NCI-H2227 treated with DMSO at 0.1 percent for 48 hours (cell line): ENCODE data around the gene TTC28.

Source experiments
- DNase-seq: peaks from one replicate; lab custom pipeline; 2025; lab: John Stamatoyannopoulos, UW

The TTC28 gene

DNA sequence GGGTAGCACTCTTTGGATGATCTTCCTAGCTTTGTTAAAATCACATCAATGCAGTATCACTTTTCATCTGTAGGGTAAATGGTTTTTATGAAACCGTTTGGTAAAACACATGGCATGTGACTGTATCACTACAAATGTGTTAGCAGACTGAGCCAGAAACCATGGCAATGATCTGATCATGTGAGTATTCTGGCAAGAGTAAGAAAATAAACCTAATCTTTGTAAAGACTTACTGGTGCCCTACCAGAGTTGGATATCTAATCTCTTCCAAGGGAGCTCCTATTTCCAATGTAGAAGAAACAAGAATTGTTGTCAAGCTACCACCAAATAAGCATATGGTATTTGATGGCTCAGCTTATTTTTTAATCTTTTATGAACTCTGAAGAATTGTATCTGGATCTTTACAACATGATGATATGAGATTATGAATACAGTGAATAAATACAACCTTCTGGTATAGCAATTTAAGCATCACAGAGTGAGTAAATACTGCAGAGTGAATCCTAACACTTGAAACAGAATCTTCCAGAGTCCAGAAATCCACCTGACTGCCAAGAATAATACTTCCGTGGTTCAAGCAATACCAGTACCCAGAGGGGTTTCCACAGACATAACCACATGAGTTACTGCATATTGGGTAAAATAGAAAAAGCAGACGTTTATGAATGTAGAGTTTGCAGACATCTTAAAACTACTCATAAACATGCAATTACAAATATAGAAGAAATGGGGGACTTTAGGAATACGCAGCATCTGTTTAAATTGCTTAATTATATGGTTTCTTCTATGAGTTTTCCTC is 238.8 kb downstream of the TTC28 start:
- peak; percentile 21 for DNase-seq

DNA sequence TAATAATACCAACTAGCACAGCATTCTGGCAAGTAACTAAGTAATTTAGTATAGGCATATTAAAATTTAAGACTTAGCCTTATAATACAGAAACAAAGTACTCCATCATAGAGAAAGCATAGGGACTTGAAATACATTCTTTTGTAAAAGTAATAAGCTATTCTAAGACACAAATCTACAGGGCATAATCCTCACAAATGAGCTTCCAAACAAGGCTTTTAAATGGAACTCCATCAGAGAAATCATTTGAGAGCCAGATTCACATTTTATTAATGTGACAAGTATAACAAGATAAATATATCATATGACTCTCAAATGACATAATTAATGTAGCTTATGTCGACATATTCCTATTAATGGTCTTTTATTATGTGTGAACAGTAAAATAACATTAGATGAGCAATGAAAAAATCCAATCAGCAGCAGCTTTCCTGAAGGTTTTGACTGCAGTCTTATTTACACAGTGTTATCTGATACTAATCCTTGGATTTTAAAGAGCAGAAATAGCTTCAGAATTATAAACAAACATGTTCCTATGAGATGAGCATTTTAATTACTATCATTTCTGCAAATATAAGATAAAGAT is 241.4 kb downstream of the TTC28 start:
- DNase-seq: no peak

- no peak for DNase-seq
Measured at GRCh38 chr22:28435982-28436381, 243.7 kb downstream of the TTC28 start.

DNA sequence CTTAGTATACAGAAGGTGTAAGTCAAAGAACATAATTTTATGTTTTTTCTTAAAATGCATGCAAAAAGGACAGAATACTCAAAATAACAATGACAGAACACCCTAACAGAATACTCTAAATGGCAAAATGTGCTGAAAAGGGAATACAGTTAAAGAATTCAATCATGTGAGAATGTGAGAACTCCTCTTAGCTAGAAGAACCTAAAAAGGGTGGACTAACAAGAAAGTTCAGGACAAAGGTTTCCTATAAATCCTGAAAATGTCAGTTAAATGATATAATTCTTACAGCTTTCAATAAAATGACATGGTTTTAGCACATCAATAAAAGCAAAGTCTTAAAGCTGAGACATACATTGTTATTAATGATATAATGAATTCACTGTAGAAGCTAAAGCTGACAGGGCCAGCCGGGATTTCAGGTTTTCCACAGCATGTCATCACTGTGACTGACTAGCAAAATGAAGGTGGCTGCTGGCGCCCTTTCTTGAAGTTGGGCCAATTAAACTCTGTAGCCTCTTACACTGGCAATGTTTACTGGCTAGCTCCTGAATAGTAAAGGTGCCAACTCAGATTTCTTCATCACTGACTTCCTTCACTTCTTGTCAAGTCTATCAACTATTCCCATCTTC is 244.4 kb downstream of the TTC28 start:
- DNase-seq: no peak

- no peak for DNase-seq
Measured at GRCh38 chr22:28430466-28431025, 249.1 kb downstream of the TTC28 start.

GRCh38 chr22:28429711-28430110 is 249.9 kb downstream of the TTC28 start:
- no peak for DNase-seq

DNA sequence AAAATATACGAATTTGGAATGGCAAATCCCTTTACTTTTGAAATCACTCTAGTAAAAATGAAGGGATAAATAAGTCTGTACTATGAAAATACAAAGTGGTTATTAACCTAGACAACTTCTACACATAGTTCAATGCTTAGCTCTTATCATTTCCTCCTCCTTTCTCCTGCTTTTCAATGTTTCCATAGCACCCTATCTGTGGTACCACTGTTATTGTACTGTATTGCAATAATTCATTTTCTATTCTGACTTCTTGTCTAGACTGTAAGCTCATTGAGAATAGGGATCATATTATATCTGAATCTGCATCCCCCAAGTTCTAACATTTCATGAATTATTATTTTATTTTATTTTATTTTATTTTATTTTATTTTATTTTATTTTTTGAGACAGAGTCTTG is 251.4 kb downstream of the TTC28 start:
- no peak for DNase-seq

GRCh38 chr22:28426346-28427132 is 253.1 kb downstream of the TTC28 start:
- DNase-seq: no peak

DNA sequence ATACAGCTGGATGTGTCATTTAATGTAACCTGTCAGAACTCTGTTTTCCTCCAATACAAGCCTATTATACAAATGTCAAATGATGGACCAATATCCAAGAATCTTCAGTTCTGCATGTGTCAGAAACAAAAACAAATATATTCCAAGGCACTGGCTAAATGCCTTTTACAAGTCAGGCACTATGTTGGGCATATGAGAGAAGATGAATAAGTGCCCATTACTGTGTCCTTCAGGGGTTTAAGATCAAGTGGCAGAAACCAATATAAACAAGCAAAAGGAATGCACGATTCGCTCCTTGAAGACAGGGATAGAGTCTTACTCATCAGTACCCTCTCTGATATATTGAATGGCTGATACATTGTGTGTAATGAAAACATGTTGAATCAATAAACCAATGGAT is 254.4 kb downstream of the TTC28 start:
- no peak for DNase-seq

DNA sequence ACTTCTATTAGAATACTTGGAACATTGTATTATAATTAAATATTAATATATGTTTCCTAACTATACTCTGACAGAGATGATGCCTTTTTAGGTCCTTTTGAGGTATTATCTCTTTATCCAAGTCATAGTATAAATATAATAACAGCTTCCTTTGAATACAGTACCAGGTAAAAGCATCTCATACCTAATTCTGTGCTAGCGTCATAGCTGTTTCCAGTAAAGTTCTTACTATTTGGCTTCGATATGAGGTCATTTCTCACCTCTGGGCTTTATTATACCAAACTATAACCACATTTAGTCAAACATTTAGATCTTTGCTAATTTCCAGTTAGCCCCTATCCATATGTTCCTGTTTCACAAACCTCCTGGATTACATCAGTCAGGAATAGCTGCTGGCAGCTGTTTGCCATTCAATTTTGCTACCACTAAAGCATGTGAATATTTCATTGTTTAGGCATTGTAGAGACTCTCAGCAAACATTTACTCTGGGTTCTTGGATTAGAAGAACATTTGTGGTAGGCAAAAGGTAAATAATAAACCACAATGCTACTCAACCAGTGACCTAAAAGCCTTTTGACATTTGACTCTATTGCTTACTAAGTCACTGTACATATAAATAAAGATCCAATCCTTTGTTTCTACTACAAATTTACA is 255.1 kb downstream of the TTC28 start:
- DNase-seq: no peak

- no peak for DNase-seq
Measured at GRCh38 chr22:28419919-28420318, 259.7 kb downstream of the TTC28 start.

- no peak for DNase-seq
Measured at GRCh38 chr22:28418008-28418407, 261.6 kb downstream of the TTC28 start.

- no peak for DNase-seq
Measured at GRCh38 chr22:28417431-28417830, 262.2 kb downstream of the TTC28 start.

GRCh38 chr22:28414913-28415312 is 264.7 kb downstream of the TTC28 start:
- no peak for DNase-seq

DNA sequence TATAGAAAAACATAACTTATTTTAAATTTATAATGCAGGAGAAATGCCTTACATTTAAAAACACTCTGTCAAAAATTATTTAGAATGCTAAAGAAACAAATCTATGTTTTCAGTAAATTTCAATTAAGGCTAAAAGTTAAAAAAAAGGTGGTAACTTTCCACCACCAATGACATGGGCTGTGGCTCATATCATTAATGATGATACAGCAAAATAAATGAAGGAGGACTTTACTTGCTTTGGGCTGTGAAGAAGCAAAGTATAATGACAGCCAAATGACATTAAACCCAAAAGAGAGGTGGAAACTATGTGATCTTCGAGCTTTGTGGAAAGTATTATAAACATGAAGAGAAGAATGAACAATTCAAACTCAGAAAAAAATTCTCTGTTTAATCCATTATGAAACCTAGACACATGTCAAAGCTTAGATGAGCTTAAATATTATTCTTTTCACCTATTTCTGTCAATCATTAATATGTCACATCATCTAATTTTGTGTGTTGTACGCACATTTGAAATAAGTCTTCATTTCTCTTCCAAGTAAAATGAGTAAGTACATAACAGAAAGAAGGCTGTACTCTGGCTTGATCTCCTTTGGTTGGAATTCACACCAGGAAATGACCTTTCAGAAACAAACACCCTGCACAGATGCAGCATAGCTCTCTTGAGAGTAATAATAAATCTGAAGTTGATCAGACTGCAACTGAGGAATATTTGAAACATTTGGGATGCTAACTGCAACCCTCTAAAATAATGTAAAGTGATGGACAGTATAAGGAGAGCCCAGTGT is 265.8 kb downstream of the TTC28 start:
- no peak for DNase-seq

GRCh38 chr22:28412109-28412508 is 267.5 kb downstream of the TTC28 start:
- DNase-seq: no peak

DNA sequence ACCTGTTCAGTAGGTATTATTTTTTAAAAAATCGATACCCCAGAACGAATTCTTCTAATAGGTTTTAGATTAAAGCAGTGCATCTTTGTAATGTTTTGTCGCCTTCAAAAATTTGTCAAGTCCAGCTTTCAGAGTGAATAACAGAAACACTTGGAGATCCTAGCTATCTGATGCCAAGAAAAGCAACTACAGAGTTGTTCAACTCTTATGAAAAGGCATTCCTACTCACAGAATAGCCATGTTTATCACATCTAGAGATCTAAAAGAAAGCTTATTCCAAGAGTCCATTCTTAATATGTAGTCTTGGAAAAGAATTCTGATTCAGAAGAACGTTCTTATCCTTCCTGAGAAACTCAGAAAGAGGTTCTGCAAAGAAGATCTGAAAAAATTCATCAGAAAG is 268.5 kb downstream of the TTC28 start:
- no peak for DNase-seq

GRCh38 chr22:28410050-28410816 is 269.4 kb downstream of the TTC28 start:
- no peak for DNase-seq

- no peak for DNase-seq
Measured at GRCh38 chr22:28408709-28409108, 270.9 kb downstream of the TTC28 start.

GRCh38 chr22:28407645-28408044 is 272.0 kb downstream of the TTC28 start:
- DNase-seq: no peak
